ENCODE results near the gene TUBB3. TPM values are rescaled to one million over a fixed set of nuclear protein-coding genes. Genes with fewer than 3 reads are reported as not detected.
A peak's percentile ranks its signal among the peaks of the same experiment; 100 is the strongest.

The TUBB3 gene
- total and polyA plus RNA-seq, 2 donors (not counting 1 experiment from before 2014, with no cell fraction given): 0.34 to 4.4 TPM

- H3K4me3 Mint-ChIP-seq: peak overlapping the region; percentile 81
- POLR2A ChIA-PET: interaction anchor here (1.4 kb wide), 1 partner anchor 8 kb away, joined by 5 read pairs; no protein-coding TSS in a partner anchor
- peaks cover 39 to 41% of the 10 kb centered on the region in 2 donors for H3K4me1 ChIP-seq (ENCODE audit: control insufficient read depth in 2 of 2, insufficient read depth in 2 of 2, low read length in 2 of 2)
- H3K9me3 Mint-ChIP-seq (ENCODE audit: insufficient read depth): no peaks in the 10 kb centered on the region
- no peaks in the 10 kb centered on the region for H3K36me3 ChIP-seq (replicated peaks in 1 of 2; ENCODE audit: control extremely low read depth in 1 of 2, control insufficient read depth in 1 of 2, extremely low read depth in 1 of 2, insufficient read depth in 2 of 2, low read length in 1 of 2)
- peak overlapping the region; percentile 61 for H3K27ac Mint-ChIP-seq
- H4K20me1 ChIP-seq (ENCODE audit: control insufficient read depth, insufficient read depth, low read length, poor library complexity, severe bottlenecking): no peaks in the 10 kb centered on the region
- H3K27me3 Mint-ChIP-seq: peaks cover 24% of the 10 kb centered on the region
- H3K79me2 ChIP-seq (ENCODE audit: control insufficient read depth, insufficient read depth, low read length): no peaks in the 10 kb centered on the region
- no peak for TF ChIP-seq CTCF (IDR thresholded peaks at IDR 0.05)
- no peak for TF ChIP-seq EZH2 (IDR thresholded peaks at IDR 0.05; ENCODE audit: borderline replicate concordance, insufficient read depth, low read depth, low read length, poor library complexity, severe bottlenecking)
- peaks cover 0 to 45% (median 20%) of the 10 kb centered on the region in 4 experiments for H3K27me3 ChIP-seq (replicated peaks in 1 of 4; ENCODE audit: control extremely low read depth in 1 of 4, control insufficient read depth in 3 of 4, insufficient read depth in 4 of 4, low read length in 3 of 4)
- H3K4me2 ChIP-seq (replicated peaks; ENCODE audit: low read depth, low read length, poor library complexity, severe bottlenecking): peak overlapping the region; percentile 94
- no peak overlapping the region for H3K27ac ChIP-seq (ENCODE audit: low read length in 2 of 2)
- H3K4me3 ChIP-seq (ENCODE audit: control extremely low read depth in 1 of 5, extremely low read depth in 1 of 5, insufficient read depth in 1 of 5, low read depth in 2 of 5, low read length in 4 of 5): peak overlapping the region; percentile 8 to 59 (median 46)
- CTCF ChIA-PET: interaction anchor here (1.0 to 1.5 kb wide), 2 partner anchors 24 to 212 kb away, joined by 5 read pairs; no protein-coding TSS in a partner anchor
- peak; percentile 80 for ATAC-seq (ENCODE audit: low read depth)
- peaks cover 0 to 19% (median 0%) of the 10 kb centered on the region in 3 donors for H3K9me3 ChIP-seq (ENCODE audit: control extremely low read depth in 1 of 3, control insufficient read depth in 2 of 3, insufficient read depth in 1 of 3, low read length in 2 of 3)
- peak overlapping the region; percentile 60 for H2AFZ ChIP-seq (ENCODE audit: insufficient read depth, low read depth, low read length, poor library complexity, severe bottlenecking)
- DNase-seq: peak; percentile 77
- intact Hi-C loops (cut with micrococcal nuclease): loop anchor here (2.0 kb wide), 2 partner anchors 35 to 55 kb away; no protein-coding TSS in a partner anchor
- under 1% methylated on average over 39 of the region's 39 CpGs for WGBS (ENCODE audit: insufficient coverage)
- H3K4me1 Mint-ChIP-seq: peaks cover 36% of the 10 kb centered on the region
- H3K9ac ChIP-seq (ENCODE audit: low read length): peak overlapping the region; percentile 63
Measured at GRCh38 chr16:89917773-89918452, 5.2 kb upstream of the TUBB3 start.

All from B cell (primary cell).